RWPE1 (cell line): ENCODE results near the gene OR10G6.

Experiments
- CTCF ChIA-PET: fragments of 350-600 bp; sonication (Branson Sonifier 250); formaldehyde crosslinking; extraction: SDS; loops from one replicate; lab custom pipeline; 2021; lab: Yijun Ruan, JAX
- POLR2A ChIA-PET: fragments of 400-600 bp; formaldehyde crosslinking; extraction: SDS; loops from one replicate; lab custom pipeline; 2020; ENCODE audit warnings: antibody characterized with exemption; ENCODE audit not compliant: low non-redundant PET; lab: Yijun Ruan, JAX
- DNase-seq: peaks from one replicate; pipeline ENCODE4 v3.0.0; 2012; ENCODE audit warnings: low spot score
- H3K27ac ChIP-seq: fragments of 450-650 bp; 2 replicates; pipeline ENCODE4 v1.5.1; 2017
- TF ChIP-seq, protein P1 (sequence below): fragments of 450-650 bp; conservative IDR thresholded peaks from 2 replicates; pipeline ENCODE4 v1.5.1; 2017; ENCODE audit warnings: low read depth, mild to moderate bottlenecking

Gene OR10G6

DNA sequence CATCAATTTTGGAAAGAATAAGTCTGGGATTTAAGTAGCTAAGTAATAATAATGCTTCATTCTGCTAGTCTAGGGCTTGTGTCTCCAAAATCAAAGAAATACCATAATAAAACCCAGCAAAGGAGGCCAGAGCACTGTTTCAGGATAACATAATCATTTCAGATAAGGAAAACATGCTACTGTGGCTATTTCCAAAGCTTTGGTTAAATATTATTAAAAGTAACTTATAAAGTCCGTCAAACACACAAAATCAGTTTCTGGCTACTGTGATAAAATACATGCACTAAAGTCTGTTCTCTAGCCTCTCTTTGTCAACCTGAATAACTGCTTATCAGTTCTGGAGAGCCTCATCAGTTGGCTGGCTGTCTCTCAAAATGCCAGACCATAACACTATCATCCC is 49.8 kb downstream of the OR10G6 start:
- CTCF ChIA-PET: interaction anchor here (0.6 kb wide), 1 partner anchor 16 kb away, joined by 3 read pairs; no protein-coding TSS in a partner anchor
- TF ChIP-seq, protein P1, sequence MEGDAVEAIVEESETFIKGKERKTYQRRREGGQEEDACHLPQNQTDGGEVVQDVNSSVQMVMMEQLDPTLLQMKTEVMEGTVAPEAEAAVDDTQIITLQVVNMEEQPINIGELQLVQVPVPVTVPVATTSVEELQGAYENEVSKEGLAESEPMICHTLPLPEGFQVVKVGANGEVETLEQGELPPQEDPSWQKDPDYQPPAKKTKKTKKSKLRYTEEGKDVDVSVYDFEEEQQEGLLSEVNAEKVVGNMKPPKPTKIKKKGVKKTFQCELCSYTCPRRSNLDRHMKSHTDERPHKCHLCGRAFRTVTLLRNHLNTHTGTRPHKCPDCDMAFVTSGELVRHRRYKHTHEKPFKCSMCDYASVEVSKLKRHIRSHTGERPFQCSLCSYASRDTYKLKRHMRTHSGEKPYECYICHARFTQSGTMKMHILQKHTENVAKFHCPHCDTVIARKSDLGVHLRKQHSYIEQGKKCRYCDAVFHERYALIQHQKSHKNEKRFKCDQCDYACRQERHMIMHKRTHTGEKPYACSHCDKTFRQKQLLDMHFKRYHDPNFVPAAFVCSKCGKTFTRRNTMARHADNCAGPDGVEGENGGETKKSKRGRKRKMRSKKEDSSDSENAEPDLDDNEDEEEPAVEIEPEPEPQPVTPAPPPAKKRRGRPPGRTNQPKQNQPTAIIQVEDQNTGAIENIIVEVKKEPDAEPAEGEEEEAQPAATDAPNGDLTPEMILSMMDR: no peak
- POLR2A ChIA-PET: no interaction called here

More for the DNA sequence above, 49.8 kb downstream of the OR10G6 start:
- H3K27ac ChIP-seq: no peak overlapping the region
- no peak for DNase-seq
